ENCODE measurements around the gene SIL1.
"Not testable (repeated sequence)": the region's sequence is repeated elsewhere in the genome, so short reads cannot be mapped to it uniquely, and the experiment has no call there.

SIL1 gene

DNA sequence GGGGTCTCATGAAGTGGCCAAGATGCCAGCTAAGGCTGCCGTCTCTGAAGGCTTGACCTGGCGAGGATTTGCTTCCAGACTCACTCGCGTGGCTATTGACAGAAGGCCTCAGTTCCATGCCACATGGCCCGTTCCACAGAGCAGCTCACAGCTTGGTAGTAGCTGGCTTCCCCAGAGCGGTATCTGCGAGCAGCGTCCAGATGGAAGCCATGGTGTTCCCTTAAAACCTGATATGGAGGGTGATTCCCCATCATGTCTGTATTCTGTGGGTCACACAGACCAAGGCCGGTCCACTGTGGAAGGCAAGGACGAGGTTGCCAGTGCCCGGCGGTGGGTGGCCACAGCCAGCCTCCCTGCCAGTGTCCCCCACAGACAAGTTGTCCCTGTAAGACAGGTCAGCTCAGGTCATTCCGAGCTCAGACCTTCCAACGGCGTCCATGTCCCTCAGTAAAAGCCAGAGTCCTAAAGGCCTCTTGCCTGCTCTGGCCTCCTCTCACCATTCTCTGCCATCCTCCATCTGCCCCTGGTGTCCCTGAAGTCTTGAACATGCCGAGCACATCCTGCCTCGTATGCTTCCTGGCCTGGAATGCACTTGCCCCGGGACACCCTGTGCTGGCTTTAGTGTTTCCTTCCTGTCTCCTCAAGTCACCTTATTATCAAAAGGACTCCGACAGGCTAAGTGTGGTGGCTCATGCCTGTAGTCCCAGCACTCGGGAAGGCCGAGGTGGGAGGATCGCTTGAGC is 261.8 kb downstream of the SIL1 start:
- no peak for DNase-seq

DNA sequence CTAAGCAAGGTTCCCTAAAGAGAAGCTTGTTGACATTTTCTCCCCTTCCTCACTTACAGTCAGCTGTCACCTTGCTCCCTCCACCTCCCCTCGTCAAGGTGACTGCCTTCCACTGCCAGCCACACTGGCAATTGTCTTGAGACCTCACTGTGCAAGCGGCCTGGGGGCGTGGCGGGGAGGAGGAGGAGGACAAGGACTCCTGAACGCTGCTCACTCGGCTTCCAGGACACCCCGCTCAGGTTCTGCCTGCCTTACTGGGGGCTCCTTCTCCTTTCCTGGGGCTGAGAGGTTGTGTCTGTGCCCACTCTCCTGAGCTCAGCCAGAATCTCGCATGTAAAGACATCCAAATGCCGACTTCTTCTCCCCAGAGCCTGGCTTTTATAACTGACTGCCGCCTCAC is 262.7 kb downstream of the SIL1 start:
- no peak for DNase-seq

DNA sequence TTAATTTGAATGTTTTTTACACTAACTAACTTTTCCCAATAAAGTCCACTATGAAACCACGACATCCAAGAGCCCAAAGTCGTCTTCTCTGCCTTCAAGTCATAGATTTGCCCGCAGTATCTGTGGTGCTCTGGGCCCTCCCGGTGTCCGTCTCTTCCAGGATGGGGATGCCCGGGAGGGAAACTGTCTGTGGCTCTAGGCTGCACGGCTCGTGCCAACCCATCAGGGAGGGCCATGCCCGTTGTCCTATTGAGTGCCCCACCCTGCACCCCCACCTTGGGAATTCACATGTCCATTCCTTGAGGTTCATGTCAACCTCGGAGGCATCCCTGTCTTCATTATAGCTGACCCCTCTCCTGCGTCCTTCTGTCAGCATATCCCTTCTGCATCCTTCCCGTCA is 263.2 kb downstream of the SIL1 start:
- DNase-seq: no peak

GRCh38 chr5:138933522-138934290 is 264.5 kb downstream of the SIL1 start:
- no peak for DNase-seq

DNA sequence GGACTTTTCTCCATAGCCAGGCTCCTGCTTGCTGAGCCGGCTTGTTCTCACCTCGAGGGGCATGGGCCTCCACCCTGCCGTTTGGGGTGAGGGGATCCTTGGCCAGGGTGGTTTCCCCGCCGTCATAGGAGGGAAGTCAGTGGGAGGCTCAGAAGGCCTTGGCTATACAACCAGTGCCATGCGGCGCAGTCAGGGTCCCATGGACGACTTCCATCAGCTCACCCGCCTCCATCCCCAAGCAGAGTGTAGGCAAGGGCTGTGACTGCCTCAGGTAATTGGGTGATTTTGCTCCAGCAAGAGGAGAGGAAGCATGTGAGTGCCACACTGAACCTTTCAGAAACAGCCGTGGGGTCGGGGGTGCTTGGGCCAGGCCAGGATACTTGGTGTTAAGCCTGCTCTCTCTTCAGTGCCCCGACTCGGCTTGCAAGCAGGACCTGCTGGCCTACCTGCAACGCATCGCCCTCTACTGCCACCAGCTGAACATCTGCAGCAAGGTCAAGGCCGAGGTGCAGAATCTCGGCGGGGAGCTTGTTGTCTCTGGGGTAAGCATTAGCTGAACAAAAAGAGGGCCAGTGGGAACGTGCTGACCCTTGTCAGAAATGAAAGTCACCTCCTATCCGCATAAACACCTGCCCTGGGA is 265.9 kb downstream of the SIL1 start:
- DNase-seq: no peak

- no peak for DNase-seq
Measured at GRCh38 chr5:138930371-138931097, 267.6 kb downstream of the SIL1 start.

DNA sequence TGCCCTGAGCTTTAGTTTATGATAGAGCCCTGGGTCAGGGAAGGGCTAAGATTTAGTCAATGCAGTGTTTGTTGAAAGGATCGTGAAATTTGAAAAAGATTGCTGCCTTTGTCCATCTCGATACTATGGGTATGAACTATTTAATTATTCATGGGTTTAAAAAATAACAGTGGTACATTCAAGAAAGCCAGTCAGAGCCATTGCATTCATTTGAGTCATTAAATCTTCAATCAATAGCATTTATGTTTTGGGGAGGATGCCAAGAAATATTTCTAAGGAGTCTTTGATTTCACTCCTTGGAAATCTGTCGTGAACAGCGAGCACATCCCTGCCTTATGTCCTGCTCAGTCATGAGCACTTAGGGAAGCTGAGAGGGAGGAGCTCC is 268.6 kb downstream of the SIL1 start:
- DNase-seq: no peak

GRCh38 chr5:138927979-138928378 is 270.2 kb downstream of the SIL1 start:
- DNase-seq: no peak

DNA sequence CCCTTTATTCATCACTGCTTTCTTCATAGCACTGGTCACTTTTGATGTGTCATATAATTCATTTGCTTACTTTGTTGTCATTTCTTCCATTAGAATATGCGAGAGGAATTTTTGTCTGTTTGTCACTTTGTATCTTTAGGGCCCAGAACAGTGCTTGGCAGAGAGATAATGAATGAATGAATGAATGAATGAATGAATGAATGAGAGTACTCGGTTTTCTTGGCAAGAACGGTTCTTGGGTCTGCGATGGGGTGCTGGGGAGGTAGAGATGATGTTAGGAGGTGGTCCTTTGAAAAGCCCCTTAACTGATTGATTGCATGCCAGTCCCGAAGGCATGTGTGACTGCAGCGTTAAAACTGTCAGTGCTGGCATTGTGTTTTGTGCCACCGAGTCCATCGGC is 270.6 kb downstream of the SIL1 start:
- DNase-seq: no peak

DNA sequence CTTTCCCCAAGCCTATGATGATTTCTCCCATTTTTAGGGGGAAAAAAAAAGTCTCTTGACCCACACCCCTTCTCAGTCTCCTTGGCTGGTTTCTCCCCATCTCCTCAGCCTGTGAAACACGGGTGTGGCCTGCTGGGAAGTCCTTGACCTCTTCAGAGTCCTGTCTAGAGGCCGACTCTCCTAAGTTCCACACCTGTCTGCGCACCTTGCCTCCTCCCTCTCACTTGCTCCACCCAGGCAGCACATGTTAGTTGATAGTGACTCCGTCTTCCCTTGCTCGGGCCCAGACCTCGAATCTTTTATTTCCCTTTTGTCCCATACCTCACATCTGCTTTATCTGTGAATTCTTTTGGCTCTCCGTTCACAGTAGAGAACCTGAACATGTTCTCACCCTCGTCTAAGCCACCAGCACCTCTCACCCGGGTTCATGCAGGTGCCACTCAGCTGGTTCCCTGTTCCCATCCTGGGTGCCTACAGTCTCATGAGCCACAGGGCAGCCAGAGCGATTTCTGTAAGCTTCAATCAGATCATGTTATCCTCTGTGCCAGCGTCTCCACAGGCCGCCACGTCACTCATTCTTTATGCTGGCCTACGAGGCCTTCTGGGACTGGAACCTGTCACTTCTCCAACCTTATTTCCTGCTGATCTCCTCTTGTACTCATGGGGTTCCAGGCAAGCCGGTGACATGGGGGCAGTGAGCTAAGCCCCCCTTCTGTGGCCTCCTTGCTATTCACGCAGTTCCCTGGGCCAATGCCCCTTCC is 271.3 kb downstream of the SIL1 start:
- no peak for DNase-seq

- DNase-seq: no peak
Measured at GRCh38 chr5:138926257-138926656, 271.9 kb downstream of the SIL1 start.

DNA sequence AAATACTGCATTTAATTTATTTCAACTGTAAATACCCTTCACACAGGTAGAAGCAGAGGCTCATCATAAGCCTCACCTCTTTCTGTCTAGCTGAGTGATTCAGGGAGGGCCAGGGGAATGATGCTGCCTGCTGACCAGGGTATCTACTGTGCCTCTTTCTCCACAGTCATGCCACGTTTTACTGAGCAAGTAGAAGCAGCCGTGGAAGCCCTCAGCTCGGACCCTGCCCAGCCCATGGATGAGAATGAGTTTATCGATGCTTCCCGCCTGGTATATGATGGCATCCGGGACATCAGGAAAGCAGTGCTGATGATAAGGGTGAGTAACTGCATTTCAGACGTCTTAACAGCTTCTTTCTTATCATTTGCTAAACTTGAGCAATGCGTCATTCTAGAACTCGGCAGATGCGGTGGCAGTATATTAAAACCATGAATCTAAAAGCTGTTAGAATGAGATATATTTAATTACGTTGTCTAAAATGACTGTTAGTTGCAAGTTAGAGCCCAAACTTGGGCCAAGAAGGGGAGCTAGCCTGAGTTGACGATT is 273.0 kb downstream of the SIL1 start:
- DNase-seq: no peak

GRCh38 chr5:138922494-138922893 is 275.7 kb downstream of the SIL1 start:
- DNase-seq: no peak

- not testable (repeated sequence) for DNase-seq
Measured at GRCh38 chr5:138921362-138921761, 276.8 kb downstream of the SIL1 start.

DNA sequence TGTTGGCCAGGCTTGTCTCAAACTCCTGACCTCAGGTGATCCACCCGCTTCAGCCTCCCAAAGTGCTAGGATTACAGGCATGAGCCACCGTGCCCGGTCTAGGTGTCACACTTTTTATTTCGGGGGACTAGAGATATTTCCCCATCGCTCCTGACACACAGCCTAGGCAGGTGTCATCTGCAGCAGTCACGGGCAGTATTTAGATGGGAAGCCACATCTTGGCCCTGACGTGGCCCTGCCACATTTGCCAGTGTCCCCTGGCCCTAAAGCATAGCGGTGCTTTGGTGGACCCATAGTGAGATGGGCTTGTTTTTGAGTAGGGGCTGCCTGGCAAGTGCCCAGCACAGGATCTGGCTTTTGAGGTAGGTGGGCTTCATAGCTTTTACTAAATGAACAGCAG is 278.0 kb downstream of the SIL1 start:
- no peak for DNase-seq

GRCh38 chr5:138918686-138919085 is 279.5 kb downstream of the SIL1 start:
- no peak for DNase-seq

- no peak for DNase-seq
Measured at GRCh38 chr5:138914338-138914737, 283.8 kb downstream of the SIL1 start.

DNA sequence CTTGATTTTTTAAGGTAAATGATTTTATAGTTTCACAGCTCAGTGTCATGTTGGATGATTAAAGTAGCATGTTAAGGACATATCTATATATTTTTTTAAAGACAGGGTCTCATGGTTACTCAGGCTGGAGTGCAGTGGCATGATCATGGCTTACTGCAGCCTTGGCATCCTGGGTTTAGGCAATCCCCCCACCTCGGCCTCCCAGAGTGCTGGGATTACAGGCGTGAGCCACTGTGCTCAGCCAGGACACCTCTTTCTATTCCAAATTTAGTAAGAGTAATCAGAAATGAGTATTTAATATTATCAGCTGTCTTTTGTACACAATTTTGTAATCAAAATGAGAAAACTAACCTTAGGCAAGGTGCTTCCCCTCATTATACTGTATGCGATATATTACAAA is 284.4 kb downstream of the SIL1 start:
- no peak for DNase-seq

DNA sequence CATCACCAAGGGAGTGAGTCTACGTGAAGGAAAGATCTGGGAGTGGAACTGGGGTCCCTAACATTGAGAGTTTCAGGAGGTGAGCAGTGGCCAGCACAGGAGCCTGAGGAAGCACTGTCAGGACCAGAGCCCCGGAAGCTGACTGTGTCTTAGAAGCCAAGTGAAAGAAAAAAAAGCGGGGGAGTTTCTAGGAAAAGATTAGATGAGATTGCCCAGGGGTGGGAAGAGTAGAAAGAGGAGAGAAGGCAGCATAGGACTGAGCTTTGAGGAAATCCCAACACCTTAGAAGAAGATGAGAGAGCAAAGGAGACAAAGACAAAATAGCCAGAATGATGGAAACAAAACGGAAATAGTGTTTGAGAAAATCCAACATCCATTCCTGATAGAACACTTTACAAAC is 286.1 kb downstream of the SIL1 start:
- no peak for DNase-seq

DNA sequence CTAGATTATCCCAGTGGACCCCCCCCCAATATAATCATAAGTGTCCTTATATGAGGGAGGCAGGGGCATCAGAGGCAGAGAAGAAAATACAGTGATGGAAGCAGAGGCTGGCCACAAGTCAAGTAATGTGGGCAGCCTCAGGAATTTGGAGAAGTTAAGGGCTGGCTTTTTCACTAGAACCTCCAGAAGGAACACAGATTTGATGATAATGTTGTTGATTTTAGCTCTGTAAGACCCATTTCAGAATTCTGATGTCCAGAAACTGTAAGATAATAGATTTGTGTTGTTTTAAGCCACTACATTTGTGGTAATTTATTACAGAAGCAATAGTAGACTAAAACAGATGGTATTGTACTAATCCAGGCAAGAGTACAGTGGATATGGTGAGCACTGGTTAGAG is 286.7 kb downstream of the SIL1 start:
- no peak for DNase-seq

GRCh38 chr5:138910546-138911185 is 287.5 kb downstream of the SIL1 start:
- DNase-seq: no peak

GRCh38 chr5:138909734-138910133 is 288.4 kb downstream of the SIL1 start:
- no peak for DNase-seq
